Osteoblast (primary cell): ENCODE data around the gene PRPF6. TPM values are rescaled to one million over a fixed set of nuclear protein-coding genes. Genes with fewer than 3 reads are reported as not detected.

Experiments
- DNase-seq: peaks from one replicate; pipeline ENCODE4 v3.0.0; 2011; ENCODE audit warnings: low spot score, mixed read lengths; ENCODE audit not compliant: insufficient read length; ENCODE audit errors: missing footprints
- H2AFZ ChIP-seq: 2 replicates; pipeline ENCODE4 v1.6.0; 2011; ENCODE audit warnings: mild to moderate bottlenecking, low read length
- H3K27ac ChIP-seq: 2 replicates; pipeline ENCODE4 v1.5.1; 2011; ENCODE audit warnings: mild to moderate bottlenecking, low read depth, low read length, moderate library complexity
- H3K27me3 ChIP-seq: 2 replicates; pipeline ENCODE4 v1.6.0; 2012; ENCODE audit warnings: mild to moderate bottlenecking, control low read depth, inconsistent platforms, low read length, moderate library complexity; ENCODE audit not compliant: insufficient read depth
- H3K36me3 ChIP-seq: 2 replicates; pipeline ENCODE4 v1.5.1; 2011; ENCODE audit warnings: mild to moderate bottlenecking, low read length, control low read depth, moderate library complexity; ENCODE audit not compliant: insufficient read depth
- H3K4me1 ChIP-seq: 2 replicates; pipeline ENCODE4 v1.5.1; 2011; ENCODE audit warnings: mild to moderate bottlenecking, low read length, control low read depth, moderate library complexity; ENCODE audit not compliant: insufficient read depth
- H3K4me2 ChIP-seq: 2 replicates; pipeline ENCODE4 v1.6.0; 2011; ENCODE audit warnings: mild to moderate bottlenecking, low read length; ENCODE audit not compliant: insufficient read depth
- H3K4me3 ChIP-seq: fragments of 200-600 bp; sonication (generic); 3 replicates; pipeline ENCODE4 v1.5.1; 2012; ENCODE audit warnings: mild to moderate bottlenecking, low read length, inconsistent platforms; ENCODE audit not compliant: insufficient read depth
- H3K79me2 ChIP-seq: 2 replicates; pipeline ENCODE4 v1.6.0; 2012; ENCODE audit warnings: mild to moderate bottlenecking, low read length, control low read depth, inconsistent platforms; ENCODE audit not compliant: insufficient read depth
- H3K9me3 ChIP-seq: 2 replicates; pipeline ENCODE4 v1.5.1; 2011; ENCODE audit warnings: low read depth, low read length, control low read depth
- H4K20me1 ChIP-seq: 2 replicates; pipeline ENCODE4 v1.6.0; 2012; ENCODE audit warnings: mild to moderate bottlenecking, low read length, control low read depth; ENCODE audit not compliant: insufficient read depth
- total RNA-seq: library from RNA; depleted of rRNA; stranded (reverse); fragments of >200 nt; gene quantifications from 2 replicates; pipeline ENCODE4 v1.2.3, GENCODE V29; 2012
- TF ChIP-seq, protein P1 (sequence below): IDR thresholded peaks from 2 replicates; pipeline ENCODE4 v1.5.1; 2011; ENCODE audit warnings: mild to moderate bottlenecking, low read depth, low read length, moderate library complexity; ENCODE audit errors: extremely low read depth

Gene PRPF6
- total RNA-seq, 1 donor = 56.1 TPM

- Histone ChIP-seq H3K9me3 (no peaks in the 10 kb centered on the region), H3K27ac (peak overlapping the region; percentile 51), H3K4me1 (peaks cover 13% of the 10 kb centered on the region), H3K4me3 (peak overlapping the region; percentile 72), H2AFZ (no peak overlapping the region), H3K4me2 (peak overlapping the region; percentile 87), H4K20me1 (peaks cover 25% of the 10 kb centered on the region), H3K79me2 (peaks cover 36% of the 10 kb centered on the region), H3K27me3 (no peaks in the 10 kb centered on the region), H3K36me3 (peaks cover 13% of the 10 kb centered on the region)
- peak; percentile 98 for DNase-seq
- TF ChIP-seq, protein P1, sequence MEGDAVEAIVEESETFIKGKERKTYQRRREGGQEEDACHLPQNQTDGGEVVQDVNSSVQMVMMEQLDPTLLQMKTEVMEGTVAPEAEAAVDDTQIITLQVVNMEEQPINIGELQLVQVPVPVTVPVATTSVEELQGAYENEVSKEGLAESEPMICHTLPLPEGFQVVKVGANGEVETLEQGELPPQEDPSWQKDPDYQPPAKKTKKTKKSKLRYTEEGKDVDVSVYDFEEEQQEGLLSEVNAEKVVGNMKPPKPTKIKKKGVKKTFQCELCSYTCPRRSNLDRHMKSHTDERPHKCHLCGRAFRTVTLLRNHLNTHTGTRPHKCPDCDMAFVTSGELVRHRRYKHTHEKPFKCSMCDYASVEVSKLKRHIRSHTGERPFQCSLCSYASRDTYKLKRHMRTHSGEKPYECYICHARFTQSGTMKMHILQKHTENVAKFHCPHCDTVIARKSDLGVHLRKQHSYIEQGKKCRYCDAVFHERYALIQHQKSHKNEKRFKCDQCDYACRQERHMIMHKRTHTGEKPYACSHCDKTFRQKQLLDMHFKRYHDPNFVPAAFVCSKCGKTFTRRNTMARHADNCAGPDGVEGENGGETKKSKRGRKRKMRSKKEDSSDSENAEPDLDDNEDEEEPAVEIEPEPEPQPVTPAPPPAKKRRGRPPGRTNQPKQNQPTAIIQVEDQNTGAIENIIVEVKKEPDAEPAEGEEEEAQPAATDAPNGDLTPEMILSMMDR = no peak
Measured at GRCh38 chr20:63957004-63957689, 23.8 kb upstream of the PRPF6 start.

- H2AFZ ChIP-seq = no peak overlapping the region
- no peak for DNase-seq
- no peaks in the 10 kb centered on the region for H3K27me3 ChIP-seq
- peak overlapping the region; percentile 51 for H3K27ac ChIP-seq
- TF ChIP-seq, protein P1 = no peak
- peaks cover 13% of the 10 kb centered on the region for H3K4me1 ChIP-seq
- H3K4me3 ChIP-seq = peak overlapping the region; percentile 72
- peaks cover 19% of the 10 kb centered on the region for H4K20me1 ChIP-seq
- peaks cover 29% of the 10 kb centered on the region for H3K79me2 ChIP-seq
- peak overlapping the region; percentile 87 for H3K4me2 ChIP-seq
- no peaks in the 10 kb centered on the region for H3K9me3 ChIP-seq
- H3K36me3 ChIP-seq = peaks cover 20% of the 10 kb centered on the region
Measured at GRCh38 chr20:63957690-63958441, 23.1 kb upstream of the PRPF6 start.

- DNase-seq = no peak
- Histone ChIP-seq H3K27ac (no peak overlapping the region), H3K4me3 (no peak overlapping the region), H4K20me1 (peaks cover 19% of the 10 kb centered on the region), H2AFZ (no peak overlapping the region), H3K27me3 (no peaks in the 10 kb centered on the region), H3K4me1 (peaks cover 13% of the 10 kb centered on the region), H3K36me3 (peaks cover 23% of the 10 kb centered on the region), H3K4me2 (no peak overlapping the region), H3K79me2 (peaks cover 27% of the 10 kb centered on the region), H3K9me3 (no peaks in the 10 kb centered on the region)
- TF ChIP-seq, protein P1 = no peak
Measured at GRCh38 chr20:63958471-63958870, 22.5 kb upstream of the PRPF6 start.
